Colon (tissue), 2 donors: ENCODE measurements around the gene KRT31.
"Not testable (repeated sequence)": the region's sequence is repeated elsewhere in the genome, so short reads cannot be mapped to it uniquely, and the experiment has no call there.

ENCODE experiments used
- FAIRE-seq: peaks from 2 replicates; lab custom pipeline; 2012; peaks lifted over from hg19 to GRCh38; lab: Jason Lieb, UNC
- donor health status: control.
- donor health status: control.

Gene KRT31

DNA sequence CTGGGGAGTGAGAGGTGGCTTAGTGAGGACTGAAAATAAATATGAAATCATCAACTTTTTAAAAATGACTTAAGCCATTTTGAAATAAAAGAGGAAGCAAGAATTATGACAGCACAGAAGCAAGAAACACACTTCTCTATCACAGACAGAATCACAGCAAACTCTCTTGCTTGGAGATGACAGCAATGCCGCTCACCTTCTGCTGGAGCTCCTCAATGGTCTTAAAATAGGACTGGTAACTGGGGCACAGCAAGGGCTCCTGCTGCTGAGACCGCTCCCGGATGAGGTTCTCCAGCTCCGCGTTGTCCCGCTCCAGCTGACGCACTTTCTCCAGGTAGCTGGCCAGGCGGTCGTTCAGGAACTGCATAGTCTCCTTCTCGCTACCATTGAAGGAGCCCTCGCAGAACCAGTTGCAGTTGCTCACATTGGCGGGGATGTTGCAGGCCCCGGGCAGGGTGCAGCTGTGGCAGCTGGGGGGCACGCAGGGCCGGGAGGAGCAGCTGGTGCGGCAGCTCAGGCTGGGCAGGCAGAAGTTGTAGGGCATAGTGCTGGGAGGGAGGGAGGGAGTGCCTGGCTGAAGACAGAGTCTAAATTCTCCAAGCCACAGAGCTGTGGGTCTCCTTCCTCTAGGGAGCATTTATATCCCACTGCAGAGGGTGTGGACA lies at the start of gene KRT31:
KRT31 (minus strand) TSS at position 613 of the 665 bp plus-strand sequence; CDS start at position 544, 69 bp downstream.
- no peak for FAIRE-seq

DNA sequence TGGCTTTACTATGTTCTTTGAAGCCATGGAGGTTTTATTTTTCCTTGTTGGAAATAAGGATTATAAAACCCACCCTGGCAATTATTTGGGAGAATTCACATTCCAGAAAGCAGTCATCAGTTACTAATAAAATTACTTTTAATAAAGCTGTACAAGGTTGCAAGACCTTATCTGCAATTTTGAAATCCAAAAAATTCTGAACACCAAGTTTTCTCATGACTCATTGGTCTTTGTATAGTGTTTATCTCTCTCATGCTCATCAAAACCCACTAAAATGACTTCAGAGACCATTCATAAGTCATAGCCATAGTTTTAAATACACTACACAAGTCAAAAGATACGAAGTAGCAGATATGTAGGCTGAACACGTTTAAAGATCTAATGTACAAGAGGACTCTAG lies 49.4 kb upstream of the KRT31 start:
- FAIRE-seq = no peak

DNA sequence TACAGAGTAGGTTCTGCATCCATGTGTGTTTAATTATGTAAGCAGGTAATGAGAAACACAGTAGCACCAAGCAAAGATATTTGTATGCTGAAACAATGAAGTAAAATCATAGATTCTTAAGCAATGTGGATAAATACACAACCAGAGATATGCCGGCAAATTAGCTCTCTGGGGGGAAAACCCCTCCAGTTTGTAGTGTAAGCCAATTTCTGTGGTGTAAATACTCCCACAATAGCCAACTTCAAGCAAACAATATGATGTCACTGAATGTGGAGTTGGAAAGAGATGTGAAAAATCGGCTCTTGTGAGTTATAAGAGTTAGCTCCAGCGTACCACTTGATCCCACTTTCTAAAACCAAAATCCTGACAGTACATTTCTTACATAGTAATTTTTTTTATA lies 47.2 kb upstream of the KRT31 start:
- FAIRE-seq = no peak

DNA sequence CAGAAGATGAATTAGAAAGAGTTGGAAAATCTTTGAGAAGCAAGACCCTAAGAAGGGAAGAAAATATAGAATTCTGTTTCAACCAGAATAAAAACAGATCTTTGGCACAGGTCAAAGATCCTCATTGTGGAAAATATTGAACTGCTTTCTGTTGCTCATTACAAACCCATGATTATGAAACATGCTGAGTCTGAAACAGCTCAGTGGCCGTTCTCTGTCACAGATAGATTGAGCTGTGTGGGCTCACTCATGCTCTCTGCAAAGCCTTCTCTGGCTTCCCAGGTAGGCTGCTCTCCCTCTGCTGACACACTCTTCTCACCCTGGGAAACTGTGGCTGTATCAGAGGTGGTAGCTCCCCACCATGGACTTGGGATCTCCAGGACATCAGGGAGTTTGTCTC lies 46.8 kb upstream of the KRT31 start:
- no peak for FAIRE-seq

DNA sequence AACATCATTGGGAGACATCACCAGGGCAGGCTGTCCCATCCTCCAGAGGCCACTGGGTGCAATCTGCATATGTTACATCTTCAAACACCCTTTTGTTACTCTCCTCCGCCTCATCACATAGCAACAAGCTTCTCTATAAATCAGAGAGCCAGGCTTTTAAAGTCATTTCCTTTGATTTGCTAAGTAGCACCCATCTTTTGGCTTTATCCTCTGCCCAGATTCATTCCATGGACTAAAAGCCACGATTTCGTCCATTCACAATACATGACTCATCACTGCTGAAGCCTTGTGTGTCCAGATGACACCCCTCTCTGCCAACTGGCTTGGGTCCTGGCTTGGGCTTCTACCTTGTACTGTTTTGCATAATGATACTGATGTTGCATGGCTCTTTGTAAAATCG lies 45.3 kb upstream of the KRT31 start:
- no peak for FAIRE-seq

DNA sequence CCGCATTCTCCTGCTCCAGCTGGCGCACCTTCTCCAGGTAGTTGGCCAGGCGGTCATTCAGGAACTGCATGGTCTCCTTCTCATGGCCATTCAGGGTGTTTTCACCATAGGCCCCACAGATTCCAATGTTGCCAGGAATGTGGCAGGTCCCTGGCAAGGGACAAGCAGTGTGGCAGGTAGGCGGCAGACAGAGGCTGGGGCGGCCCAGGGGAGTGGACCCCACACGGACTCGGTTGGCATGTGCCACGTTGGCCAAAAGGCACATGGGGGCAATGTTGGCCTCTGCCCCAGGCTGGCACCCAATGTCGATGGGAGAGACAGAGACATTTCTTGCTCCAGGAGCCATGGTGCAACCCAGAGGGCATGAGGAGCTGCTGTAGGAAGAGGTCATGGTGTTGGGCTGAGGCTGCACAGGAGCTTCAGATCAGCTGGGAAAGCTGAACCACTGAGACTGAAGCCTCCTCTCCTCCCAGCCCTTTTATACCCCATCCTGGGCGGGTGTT lies 43.2 kb upstream of the KRT31 start, which contains the start of gene KRT38:
KRT38 (minus strand) TSS at position 453 of the 503 bp plus-strand sequence; CDS start at position 391, 62 bp downstream.
- no peak for FAIRE-seq

DNA sequence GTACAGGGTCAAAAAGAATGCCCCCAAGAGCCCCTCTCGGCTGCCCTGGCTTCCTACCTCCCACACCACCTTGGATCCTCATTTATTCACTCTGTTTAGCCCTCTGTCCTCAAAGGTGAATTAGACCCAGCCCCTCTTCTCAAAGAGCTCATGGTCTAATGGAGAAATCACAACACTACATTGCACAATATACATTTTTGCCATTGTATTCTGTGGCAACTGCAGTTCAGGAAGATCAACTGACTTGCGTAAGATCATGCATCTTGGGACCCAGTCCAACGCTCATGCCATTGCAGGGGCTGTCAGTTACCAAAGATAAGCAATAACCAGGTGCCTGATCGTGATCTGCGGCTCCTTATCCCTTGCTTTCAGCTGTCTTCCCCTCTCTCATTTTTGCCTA lies 42.0 kb upstream of the KRT31 start:
- FAIRE-seq = no peak

DNA sequence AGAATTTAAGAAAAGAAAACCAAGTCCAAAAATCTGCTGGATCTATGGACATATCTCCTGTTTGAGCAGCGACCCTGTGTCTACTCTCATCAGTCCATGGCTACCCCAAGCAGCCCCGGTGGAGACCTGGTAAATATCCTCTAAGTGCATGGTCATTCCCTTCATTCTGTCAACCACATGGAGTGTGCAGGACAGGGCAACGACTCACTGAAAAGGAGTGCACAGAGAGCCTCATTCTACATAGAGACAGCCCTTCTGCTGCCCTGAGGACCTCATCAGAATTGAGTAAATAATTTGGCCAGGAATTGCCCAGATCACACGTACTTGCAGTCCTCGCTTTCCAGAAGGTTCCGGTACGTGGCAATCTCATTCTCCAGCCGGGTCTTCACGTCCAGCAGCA lies 40.4 kb upstream of the KRT31 start:
- FAIRE-seq = no peak

DNA sequence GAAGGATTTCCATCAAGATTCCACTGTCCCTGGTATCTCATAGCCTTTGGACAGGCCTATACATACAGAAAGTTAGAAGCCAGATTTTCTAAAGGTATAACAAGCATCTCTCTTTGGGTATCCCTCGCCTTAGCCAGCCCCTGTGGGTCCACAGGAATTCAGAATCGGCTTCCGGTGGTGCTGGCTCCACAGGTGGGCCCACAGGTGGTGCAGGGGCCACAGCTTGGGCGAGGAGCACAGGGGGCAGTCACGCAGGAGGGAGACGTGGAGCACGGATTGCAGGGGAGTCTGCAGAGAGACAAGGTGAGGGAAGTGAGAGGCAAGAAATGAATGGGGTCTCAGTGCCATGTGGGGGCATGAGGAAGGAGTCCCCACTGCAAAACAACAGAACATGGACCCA lies 39.8 kb upstream of the KRT31 start:
- no peak for FAIRE-seq

DNA sequence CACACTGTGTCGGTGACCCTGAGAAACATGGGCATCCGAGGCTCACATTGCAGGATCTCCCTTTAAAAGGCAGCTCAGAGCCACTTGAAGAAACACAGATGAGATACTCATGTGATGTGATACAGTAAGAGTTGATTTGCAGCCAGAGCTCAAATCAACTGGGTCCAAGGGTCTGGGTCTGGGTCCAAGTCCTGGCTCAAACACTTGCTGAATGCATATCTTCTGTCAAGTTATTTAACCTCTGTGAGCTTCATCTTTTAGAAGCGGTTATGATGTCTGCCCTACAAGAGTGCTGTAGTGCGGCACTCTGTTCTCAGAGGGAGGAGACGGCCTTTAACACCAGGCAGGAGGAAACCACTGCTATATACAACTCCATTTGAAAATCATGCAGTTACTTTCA lies 37.0 kb upstream of the KRT31 start:
- FAIRE-seq = no peak

DNA sequence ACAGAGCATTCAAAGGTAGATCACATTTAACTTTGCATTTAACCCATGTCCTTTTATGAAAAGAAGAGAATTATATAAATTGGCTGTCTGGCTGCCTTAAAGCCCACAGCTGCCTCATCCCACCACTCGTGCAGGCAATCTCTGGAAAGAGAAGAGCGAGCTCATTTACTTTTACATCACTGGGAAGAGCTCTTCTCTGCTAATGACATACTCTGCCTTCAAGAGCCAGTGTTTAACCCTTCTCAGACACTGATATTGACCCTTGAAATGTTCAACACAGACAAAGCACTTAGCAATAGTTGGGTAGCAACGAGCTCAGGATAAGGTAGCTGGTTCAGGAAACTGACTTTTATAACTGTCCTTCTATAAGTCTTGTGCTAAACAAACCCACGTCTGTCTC lies 36.6 kb upstream of the KRT31 start:
- no peak for FAIRE-seq

DNA sequence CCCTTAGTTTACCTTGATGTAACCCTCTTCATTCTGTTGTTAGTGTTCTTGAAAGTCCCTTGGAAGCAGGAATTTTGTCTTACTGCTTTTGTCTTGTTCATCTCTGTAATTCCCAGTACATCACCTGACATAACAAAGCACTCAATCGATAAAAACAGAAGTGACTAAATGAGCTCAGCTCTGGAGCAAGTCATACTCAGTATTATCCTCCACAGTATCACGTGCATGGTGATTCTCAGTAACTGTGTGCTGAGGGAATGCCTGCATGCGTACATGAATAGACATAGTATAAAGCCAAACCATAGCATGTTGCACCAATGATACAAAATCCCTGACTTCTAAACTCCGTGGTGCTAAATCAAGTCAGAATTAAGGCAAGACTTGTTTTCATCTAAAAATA lies 36.2 kb upstream of the KRT31 start:
- no peak for FAIRE-seq

DNA sequence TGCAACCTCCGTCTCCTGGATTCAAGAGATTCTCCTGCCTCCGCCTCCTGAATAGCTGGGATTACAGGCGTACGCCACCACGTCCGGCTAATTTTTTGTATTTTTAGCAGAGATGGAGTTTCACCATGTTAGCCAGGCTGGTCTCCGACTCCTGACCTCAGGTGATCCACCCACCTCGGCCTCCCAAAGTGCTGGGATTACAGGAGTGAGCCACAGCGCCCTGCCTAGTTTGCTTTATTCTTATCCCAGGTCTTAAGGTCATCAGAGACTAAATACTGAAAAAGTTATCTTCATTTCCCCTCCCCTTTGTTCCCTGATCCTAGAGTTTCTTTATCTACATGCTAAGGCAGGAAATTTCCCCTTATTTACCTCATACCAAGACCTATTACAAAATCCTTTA lies 33.0 kb upstream of the KRT31 start:
- FAIRE-seq = not testable (repeated sequence)

DNA sequence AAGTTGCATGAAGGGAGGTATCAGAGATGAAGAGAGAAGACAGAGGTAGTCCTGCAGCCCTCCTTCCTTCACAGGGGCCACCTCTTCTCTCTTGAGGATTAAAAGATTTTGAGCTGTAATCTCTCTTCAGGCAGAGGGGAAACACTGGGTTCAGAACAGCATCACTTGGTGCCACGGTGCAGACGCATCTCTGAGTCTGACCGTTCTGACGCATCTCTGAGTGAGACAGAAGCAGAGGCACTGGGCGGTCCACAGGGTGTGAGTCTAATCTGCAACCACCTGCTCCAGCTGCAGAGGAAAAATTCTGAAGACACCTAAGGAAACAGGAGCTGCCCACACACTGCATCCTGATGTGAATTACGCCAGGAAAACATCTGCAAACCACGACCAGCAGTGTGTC lies 32.3 kb upstream of the KRT31 start:
- FAIRE-seq = no peak

DNA sequence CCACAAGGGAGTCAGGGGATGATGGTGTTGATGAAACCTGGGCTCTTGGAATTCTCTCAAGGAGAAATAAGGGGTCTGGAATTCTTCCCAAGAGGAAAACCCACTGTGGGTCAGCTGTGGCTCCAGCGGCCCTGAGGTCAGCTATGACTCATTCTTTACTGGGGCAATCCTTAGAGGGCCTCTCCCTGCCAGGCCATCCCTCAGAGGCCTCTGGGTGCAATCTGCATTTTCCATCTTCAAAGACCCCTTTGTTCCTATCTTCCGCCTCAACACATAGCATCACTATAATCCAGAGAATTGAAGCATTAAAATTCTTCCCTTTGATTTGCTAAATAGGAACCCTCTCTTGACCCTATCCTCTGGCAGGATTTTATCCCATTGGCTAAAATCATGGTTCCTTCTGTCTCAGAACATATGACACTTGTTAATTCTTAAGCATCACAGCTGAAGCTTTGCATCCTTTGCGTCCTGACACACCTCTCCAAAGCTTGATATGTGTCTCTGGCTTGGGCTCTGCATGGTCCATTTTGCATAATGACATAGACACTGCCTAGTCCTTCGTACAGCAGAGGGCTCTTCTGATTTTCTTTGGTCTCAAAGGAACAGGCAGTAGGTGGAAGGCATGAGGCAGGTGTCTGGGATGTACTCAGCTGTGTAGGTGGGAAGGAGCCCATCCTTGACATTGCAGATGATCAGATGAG lies 31.3 kb upstream of the KRT31 start:
- no peak for FAIRE-seq

DNA sequence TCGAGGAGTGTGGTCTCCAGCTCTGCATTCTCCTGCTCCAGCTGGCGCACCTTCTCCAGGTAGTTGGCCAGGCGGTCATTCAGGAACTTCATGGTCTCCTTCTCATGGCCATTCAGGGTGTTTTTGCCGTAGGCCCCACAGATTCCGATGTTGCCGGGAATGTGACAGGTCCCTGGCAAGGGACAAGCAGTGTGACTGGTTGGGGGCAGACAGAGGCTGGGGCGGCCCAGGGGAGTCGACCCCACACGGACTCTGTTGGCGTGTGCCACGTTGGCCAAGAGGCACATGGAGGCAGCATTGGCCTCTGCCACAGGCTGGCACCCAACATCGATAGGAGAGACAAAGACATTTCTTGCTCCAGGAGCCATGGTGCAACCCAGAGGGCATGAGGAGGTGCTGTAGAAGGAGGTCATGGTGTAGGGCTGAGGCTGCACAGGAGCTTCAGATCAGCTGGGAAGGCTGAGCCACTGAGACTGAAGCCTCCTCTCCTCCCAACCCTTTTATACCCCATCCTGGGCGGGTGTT lies 26.8 kb upstream of the KRT31 start, which contains the start of gene KRT37:
KRT37 (minus strand) TSS at position 475 of the 525 bp plus-strand sequence; CDS start at position 413, 62 bp downstream.
- no peak for FAIRE-seq

DNA sequence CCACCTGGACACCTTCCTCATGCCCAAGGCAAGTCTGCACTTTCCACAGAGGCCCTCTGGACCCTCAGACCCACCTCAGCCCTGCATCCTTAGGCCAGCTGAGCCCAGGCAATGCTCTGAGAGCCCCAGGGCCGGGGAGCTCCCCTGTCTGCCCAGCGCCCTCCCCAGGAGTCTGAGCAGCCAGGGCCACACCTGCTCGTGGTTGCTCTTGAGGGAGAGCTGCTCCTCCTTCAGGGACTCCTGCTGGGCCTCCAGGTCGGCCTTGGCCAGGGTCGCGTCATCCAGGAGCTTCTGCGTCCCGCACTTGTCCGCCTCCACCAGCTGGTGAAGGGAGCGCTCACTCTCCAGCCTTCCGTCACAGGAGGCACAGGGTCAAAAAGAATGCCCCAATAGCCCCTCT lies 25.2 kb upstream of the KRT31 start:
- not testable (repeated sequence) for FAIRE-seq

DNA sequence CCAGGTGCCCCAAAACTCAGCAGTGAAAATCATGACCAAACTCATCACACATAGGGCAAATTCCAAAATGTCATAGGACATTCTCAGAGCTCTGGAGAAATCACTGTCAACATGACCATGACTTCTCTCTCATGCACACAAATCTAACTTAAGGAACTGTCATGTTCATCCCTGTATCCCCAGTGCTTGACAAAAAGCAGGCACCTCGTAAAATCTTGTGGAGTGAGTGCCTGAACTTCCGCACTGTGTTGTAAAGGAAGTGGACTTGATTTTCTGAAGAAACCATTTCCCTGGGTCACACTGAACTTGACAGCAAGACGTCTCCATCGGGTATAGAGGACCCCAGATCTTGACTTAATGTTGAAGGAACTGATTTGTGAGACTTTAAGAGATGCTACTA lies 24.2 kb upstream of the KRT31 start:
- no peak for FAIRE-seq

DNA sequence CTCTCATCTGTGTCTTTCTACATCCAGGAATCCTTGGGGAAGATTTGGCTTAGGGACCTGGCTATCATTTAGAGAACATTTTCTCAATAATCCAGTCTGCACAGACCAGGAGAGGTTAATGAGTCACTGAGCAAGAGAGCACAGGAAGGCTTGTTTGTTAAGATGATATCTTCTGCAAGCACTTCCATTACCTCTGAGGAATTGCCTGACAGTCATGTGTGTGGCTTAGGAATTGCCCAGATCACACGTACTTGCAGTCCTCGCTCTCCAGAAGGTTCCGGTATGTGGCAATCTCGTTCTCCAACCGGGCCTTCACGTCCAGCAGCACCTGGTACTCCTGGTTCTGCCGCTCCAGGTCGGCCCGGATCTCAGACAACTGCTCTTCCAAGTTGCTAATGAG lies 23.7 kb upstream of the KRT31 start:
- FAIRE-seq = no peak

DNA sequence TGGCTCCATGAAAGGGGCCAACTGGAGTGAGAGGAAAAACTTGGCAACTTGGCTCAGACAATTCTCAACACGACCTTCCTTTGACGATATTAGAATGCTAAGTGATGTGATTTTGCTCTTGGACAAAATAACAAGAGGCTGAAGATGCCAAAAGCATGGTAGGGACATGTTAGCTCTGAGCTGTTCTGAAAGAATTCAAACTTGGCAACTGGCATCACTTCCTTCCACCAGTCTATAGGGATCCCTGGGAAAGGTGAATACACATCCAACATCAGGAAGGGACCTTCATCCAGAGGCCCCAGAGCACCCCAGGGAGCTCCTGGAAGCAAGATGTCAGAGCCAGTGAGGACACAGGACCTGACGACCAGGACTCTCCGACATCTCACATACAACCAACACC lies 22.7 kb upstream of the KRT31 start:
- FAIRE-seq = no peak

DNA sequence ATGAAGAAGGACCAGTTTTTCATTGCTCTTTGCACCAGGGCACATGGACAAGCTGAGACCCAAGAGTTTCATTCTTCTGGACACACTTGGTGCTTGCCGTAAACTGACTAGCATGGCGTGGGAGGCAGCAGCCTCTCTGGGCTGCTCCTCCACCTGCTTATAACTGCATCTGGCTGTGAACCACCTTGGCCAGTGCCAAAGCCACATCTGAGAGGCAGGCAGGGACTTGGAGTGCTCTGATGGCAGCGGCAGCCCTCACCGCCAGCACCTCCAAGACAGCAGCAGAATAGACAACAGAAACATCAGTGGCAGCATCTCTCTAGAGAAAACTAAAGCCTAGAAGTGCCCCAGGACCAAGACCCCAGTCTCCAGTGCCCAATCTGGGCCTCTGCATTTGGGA lies 22.3 kb upstream of the KRT31 start:
- FAIRE-seq = no peak

DNA sequence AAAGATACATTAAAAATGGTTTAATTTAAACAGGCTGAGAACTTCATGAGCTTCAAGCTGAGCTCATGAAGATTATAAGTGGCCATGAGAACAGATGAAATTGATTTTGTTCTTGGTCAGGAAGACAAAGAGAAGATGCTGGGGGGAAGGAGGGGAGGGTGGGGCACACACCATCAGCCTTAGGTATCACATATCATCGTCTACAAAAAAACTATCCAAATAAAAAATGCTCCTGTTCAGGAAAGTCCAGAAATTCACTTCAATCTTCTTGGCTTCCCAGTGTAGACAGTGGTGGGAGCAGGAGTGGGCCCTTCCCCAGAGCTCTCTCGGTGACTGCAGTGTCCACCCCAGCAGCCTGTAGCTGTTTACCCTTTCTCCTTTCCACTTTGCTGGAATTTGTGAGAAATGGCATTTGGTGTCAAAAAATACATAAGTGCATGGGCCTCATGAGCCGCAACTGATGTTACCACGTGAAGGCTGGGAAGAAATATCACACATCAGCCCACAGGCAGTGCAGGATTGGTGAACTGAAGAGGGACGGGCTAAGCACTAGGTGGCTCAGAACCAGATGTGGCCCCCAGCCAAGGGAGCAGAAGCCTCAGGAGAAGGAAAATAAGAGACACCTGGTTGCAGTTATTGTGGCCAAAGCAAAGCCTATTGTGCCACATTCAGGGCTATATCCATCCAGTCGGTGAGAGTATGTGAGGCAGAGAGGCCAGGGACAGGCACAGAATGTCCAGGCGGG lies 20.9 kb upstream of the KRT31 start:
- FAIRE-seq = no peak

DNA sequence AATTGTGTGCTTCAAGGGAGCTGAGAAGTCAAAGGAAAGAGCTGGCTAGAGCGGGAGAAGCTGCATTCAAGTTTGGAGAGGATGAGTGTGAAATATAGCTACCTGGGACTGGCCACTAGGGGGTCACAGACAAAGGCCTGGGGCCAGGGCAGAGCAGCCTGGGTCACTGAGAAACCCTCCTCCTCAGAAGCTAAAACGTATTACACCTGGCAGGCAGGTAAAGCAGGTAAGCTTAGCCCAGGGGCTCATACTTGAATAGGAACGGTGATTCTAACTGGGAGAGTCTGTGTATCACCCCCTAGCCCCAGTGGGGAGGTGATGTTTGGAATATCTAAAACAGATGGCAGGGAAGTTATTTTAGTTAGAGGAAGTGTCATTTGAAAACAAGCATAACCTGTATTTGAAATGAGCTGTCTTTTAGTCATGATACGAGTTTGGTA lies 20.2 kb upstream of the KRT31 start:
- no peak for FAIRE-seq
